Measurements from ENCODE around the gene BPIFB6.

Gene BPIFB6

DNA sequence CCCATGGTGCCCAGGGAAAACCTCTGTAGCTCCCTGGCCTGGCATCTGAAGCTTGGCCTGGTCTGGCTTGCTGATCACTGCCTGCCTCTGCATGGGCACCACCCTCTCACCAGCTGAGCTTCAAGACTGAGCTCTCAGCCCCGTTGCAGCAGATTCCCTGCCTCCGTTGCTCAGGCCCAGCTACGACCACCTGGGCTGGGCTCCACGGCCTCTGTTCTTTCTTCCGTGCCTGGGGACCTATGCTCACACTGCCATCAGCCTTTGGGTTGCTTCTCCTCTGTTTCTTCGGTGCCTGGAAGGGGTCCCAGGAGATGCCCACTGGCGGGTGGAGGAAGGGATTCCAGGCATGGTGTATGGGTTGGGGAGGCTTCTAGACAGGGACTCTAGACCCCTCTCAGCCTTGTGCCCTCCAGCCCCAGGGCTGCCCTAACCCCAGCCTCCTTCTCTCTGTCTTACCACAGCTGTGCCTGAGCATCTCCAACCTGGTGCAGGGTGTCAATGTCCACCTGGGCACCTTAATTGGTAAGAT is 14.8 kb upstream of the BPIFB6 start:
- DNase-seq (ENCODE audit: low spot score): no peak

- no peak for DNase-seq (ENCODE audit: low spot score)
Observed at GRCh38 chr20:33017542-33017941, 13.9 kb upstream of the BPIFB6 start.

- DNase-seq (ENCODE audit: low spot score): no peak
Observed at GRCh38 chr20:33018169-33018931, 13.1 kb upstream of the BPIFB6 start.

DNA sequence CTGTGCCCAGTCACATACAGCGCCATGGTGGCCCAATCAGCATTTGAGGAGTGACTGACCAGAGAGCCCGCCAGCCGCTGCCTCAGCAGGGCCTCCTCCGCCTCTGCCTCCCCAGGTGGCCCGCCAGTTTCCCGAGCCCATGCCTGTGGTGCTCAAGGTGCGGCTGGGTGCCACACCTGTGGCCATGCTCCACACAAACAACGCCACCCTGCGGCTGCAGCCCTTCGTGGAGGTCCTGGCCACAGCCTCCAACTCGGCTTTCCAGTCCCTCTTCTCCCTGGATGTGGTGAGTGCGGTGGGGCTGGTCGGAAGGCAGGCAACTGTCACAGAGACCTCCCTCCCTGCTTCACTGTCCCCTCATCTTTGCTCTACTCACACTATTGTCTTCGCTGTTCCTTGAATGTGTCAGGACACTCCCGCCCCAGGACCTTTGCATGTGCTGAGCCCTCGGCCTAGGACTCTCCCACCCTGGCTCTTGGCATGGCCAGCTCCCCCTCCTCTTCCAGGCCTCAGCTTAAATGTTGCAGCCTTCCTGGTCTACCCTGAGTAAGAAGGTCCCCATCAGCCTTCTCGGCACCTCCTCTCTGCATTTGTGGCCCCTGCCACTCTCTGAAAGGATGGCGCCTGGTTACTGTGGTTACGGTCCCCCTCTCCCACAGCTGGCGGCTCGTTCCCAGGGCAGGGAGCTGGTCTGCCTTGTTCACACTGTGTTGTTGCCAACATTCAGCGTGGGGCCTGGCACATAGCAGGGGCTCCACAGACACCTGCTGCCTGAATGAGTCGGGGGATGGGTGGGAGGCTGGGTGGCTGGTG is 11.8 kb upstream of the BPIFB6 start:
- DNase-seq (ENCODE audit: low spot score): no peak

DNA sequence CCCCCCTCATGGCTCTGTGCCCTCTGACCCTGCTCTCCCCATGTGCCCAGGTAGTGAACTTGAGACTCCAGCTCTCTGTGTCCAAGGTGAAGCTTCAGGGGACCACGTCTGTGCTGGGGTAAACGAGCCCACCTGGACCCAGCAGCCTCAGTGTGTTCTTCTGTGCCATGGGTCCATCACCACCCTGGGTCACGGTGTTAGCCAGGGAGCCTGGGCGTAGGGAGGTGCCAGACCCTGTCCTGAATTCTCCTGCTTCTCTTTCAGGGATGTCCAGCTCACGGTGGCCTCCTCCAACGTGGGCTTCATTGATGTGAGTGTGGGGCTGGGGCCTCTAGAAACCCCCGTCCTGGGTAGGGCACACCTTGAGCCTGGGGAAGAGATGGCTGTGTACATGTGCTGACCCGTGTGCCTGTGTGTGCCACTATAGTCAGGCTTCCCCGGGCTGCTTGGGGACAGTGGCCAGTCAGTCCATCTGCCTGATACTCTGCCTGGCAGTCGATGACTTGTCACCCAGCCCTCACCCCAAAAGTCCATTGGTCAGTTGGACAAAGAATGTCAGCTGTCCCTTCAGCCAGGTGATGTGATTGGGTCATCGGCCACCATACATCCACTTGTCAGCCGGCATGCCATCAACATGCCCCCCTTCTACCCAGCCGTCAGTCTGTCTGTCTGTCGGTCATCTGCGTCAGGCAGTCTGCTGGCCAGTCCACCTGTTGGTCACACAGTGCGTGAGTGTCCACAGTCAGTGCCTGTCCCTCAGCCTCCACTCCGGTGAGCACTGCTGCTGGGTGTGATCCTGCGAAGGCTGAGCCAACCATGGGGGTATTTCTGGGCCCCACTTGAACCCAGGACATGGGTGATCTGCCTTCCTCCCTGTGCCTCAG is 10.9 kb upstream of the BPIFB6 start:
- DNase-seq (ENCODE audit: low spot score): no peak

DNA sequence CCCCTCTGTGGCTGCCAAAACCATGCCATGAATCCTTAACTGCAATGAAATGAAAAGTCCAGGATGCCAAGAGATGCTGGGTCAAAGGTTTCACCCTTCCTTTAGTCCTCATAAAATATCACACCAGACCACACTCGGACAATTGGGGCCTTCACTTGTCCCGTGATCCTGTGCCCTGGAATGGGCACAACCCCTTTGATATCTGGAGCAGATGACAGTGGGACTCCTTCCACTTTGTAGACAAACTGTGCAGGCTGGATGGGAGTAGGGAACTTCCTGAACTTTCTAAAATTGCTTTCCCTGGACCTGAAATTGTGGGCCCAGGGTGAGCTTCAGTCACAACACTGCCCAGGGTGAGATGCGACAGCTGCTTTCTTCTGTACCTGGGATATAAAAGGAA is 9.6 kb upstream of the BPIFB6 start:
- DNase-seq (ENCODE audit: low spot score): no peak

DNA sequence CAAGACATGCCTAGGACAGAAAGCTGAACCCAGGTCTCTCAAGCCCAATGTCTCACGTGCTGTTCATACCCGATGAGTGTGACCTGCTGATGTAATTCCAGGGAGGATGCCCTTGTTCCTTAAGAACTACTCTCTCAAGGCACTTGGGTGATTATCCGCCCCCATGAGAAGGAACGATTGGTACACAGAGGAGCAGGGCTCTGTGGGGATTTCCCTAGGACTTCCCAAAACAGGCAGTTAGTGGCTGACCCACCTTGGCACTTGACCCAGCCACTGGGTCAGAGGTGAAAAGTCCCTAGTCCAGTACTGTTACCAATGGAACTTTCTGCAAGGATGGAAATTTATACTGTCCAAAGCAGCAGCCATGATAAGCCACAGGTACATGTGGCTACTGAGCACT is 9.2 kb upstream of the BPIFB6 start:
- DNase-seq (ENCODE audit: low spot score): no peak

- no peak for DNase-seq (ENCODE audit: low spot score)
Observed at GRCh38 chr20:33022694-33023438, 8.6 kb upstream of the BPIFB6 start.

- no peak for DNase-seq (ENCODE audit: low spot score)
Observed at GRCh38 chr20:33023439-33024242, 7.8 kb upstream of the BPIFB6 start.

- no peak for DNase-seq (ENCODE audit: low spot score)
Observed at GRCh38 chr20:33024243-33024560, 7.2 kb upstream of the BPIFB6 start.

DNA sequence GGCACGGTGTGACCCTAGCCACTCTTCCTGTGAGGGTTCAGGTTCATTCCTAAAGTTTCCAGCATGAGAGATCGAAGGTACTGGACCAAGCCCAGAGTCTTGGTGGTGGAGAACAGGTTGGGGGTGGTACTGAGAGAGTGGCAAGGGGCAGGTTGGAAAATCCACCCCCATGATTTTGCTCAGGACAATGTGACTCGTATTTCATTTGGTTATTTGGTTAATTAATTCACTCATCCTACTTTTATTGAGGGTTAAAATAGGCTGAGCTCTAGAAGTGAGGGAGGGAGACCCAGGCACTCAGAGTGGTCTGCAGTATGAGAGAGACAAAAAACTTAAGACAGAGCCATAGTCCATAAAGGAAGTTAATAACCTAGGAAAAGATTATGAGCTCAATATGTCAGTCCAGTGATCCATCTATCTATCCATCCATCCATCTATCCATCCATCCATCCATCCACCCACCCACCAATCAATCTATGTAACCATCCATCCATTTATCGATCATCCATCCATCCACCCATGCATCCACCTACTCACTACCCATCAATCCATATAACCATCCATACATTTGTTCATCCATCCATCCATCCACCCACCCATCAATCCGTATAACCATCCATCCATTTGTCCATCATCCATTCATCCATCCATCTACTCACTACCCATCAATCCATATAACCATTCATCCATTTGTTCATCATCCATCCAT is 6.7 kb upstream of the BPIFB6 start:
- no peak for DNase-seq (ENCODE audit: low spot score)

DNA sequence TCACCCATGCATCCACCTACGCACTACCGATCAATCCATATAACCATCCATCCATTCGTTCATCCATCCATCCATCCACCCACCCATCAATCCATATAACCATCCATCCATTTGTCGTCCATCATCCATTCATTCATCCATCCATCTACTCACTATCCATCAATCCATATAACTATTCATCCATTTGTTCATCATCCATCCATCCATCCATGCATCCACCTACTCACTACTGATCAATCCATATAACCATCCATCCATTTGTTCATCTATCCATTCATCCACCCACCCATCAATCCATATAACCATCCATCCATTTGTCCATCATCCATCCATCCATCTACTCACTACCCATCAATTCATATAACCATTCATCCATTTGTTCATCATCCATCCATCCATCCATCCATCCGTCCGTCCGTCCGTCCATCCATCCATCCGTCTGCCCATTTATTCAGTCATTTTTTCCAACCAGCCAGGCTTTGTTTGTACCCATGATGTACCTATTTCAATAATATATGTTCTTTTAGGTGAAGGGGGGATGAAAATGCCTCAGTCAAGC is 6.1 kb upstream of the BPIFB6 start:
- no peak for DNase-seq (ENCODE audit: low spot score)

GRCh38 chr20:33026072-33026778 is 5.2 kb upstream of the BPIFB6 start:
- no peak for DNase-seq (ENCODE audit: low spot score)

DNA sequence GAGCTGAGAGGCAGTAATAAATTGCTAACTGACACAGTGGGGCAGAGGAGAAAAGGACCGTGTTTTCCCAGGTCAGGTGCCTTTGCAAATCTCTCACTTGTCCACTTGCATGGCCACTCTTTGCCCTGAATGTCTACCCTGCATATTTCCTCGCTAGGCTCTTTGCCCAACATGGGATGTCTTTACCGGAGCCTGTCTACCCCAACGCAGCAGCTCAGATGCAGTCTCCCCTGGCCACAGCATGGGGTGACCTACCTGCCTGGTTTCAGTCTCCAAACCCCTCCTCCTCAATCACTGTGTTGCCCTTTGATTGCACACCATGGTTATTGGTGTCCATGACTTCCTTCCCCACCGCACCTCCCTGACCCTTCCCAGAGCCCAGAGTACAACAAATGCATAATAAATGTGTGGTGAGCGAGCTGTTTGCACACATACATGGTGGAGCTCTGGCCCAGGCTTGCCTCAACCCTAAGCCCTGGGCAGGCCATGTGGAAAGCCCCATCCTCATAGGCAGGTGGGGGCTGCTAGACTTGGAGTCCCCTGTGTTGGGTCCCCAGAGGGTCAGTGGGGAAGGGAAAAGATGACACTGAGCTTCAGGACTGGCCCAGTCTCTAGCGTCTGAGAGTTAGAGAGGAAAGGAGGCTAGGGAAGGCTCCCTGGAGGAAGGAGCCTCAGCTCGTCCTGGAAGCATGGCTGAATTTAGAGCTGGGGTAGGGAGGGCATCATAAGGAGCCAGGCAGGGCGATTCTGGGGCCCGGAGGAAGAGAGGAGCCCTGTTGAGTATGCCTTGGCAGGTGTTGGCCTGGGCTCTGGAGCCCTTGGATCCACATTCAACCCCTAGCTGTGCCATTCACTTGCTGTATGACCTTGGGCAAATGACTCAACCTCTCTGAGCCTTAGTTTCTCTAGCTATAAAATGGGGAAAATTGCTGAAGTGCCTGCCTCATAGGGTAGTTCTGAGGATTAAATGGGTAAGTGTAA is 4.4 kb upstream of the BPIFB6 start:
- no peak for DNase-seq (ENCODE audit: low spot score)

DNA sequence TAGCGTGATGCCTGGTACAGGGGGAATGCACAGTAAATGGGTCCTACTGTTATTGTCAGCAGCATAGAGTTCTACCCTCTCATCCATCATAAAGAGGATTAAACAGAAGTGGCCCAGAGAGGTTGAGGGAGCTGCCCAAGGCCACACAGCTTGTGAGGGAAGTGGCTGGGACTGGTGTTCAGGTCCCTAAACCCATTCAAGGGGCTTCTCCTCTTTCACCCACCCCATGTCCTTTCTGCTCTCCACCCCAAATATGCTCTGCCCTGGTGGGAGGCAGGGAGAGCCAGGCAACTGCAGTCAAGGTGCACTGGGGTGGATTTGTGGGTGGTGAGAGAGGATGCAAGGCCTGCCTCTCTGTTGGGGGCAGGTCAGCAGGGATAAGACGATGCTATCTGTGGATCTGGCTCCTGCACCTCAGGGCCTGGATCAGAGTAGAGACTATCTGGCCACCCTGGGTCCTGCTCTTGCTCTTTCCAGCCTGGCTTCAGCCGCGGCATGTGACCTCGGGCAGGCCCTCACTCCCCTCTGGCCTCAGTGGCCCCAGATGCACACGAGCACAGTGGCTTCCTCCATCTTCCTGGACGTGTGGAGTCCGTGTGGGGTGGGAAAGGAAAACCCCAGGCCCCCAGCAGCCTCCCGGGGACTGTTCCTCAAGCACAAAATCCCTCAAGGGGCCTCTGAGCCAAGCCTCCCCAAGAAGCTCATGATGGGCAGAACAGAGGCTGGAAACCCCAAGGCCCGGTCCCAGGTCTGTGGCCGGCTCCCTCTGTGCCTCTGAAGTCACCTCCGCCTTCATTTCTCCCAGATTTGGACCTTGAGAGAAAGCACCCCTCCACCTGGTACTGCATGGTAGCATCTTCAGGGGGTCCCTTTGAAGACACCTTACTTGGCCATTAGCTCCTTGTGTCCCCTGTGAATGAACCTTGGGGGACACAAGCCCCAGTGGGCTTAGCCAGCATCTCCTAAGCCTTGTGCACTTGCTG is 3.4 kb upstream of the BPIFB6 start:
- no peak for DNase-seq (ENCODE audit: low spot score)

DNA sequence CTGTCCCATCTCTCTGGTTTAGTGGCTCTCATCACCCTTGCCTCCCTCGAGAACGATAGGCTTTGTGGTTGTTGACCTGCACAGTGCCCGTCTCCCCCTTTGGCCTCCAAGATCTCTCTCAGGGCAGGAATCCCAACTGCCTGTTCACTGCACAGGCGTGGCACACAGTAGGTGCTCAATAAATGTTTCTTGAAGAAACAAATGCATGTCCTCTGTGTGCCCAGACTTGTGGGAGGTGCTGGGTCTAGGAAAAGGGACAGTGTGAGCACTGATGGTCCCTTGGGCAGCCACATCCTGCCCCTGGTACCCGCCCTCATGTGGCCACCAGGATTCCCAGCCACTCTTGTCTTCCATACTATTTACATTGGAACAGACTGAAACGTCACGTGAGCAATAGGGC is 2.6 kb upstream of the BPIFB6 start:
- DNase-seq (ENCODE audit: low spot score): no peak

DNA sequence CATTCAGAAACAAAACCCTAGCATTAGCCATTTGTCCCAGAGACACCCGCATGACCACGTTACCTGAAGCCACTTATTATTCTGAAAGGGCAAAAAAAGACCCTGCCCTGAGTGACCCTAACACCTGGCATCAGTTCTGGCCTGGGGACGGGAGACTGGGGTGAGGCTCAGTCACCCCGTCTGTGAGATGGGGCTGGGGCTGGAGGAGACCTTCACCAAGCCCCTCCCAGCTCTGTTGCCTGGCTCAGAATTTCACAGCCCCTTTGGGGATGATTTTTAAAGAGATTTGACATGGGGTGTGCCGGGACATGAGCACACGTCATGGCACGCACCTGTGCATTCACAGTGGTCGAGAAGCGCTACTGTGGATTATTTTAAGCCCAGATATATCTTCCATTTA is 1.4 kb upstream of the BPIFB6 start:
- no peak for DNase-seq (ENCODE audit: low spot score)
